Neutrophil (primary cell): Measurements from ENCODE around the gene NR6A1.

Source experiments
- H3K27ac ChIP-seq: fragments of 200-600 bp; sonication (generic); 2 replicates; pipeline ENCODE4 v1.5.1; 2016; ENCODE audit warnings: mild to moderate bottlenecking, moderate library complexity
- H3K27me3 ChIP-seq: fragments of 200-600 bp; sonication (generic); 2 replicates; pipeline ENCODE4 v1.6.0; 2016; ENCODE audit warnings: mild to moderate bottlenecking
- H3K36me3 ChIP-seq: fragments of 200-600 bp; sonication (generic); 2 replicates; pipeline ENCODE4 v1.5.1; 2017
- H3K4me1 ChIP-seq, 2 experiments: fragments of 200-600 bp in 1 of 2; sonication (generic) in 1 of 2; 1 replicate in 1 of 2; 2 replicates in 1 of 2; pipeline versions ENCODE4 v1.5.1 to v1.6.1; 2013 to 2016; ENCODE audit warnings: low read depth in 1 of 2, low read length in 1 of 2, mild to moderate bottlenecking in 1 of 2, moderate library complexity in 1 of 2; ENCODE audit not compliant: control insufficient read depth in 1 of 2, insufficient read depth in 1 of 2
- H3K4me3 ChIP-seq, 2 experiments: fragments of 200-600 bp in 1 of 2; sonication (generic) in 1 of 2; 1 replicate in 1 of 2; 2 replicates in 1 of 2; pipeline ENCODE4 v1.5.1; 2013 to 2016; ENCODE audit warnings: low read depth in 1 of 2, low read length in 1 of 2, mild to moderate bottlenecking in 1 of 2, moderate library complexity in 1 of 2
- H3K9me3 ChIP-seq: fragments of 200-600 bp; sonication (generic); 2 replicates; pipeline ENCODE4 v1.5.1; 2016
- TF ChIP-seq, protein P1 (sequence below): fragments of 200-600 bp; sonication (generic); IDR thresholded peaks from 2 replicates; pipeline ENCODE4 v1.5.1; 2016; ENCODE audit warnings: antibody characterized with exemption

Gene NR6A1

DNA sequence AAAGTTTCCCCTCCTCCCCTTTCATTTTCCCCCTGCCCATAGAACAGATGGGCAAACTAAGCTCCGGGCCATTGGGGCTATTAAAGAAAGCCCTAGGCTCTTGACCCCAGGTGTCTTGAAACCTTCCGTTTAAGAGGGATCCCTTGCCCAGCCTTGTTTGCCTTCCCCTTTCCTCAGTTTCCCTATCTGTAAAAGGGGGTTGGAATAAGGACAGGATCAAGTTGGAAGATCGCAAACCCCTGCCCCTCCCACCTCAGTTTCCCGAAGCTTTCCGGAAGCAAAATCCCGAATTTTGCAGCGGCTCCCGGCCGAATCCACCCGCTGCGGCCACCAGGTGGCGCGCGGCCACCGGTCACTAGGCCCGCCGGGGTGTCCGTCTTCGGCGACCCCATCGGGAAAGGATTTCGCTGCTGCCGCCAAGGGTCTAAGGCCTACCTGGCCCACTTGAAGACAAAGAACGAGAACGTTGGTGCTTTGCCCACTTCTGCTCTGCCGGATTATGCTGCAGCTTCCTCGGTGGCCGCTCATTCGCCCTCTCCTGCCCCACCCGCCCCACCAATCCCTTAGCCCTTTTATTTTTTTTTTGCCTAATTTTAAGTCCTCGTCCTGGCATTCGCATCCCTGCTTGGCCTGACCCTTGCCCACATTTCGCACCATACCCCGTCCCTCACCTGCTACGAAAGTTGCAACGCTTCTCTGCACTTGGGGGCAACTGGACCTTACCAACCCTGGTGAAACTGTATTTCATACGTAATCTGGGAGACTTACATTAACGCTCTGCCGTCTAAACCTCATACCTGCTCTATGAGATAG lies 962 bp upstream of the NR6A1 start:
- peak overlapping the region; percentile 94 for H3K27ac ChIP-seq
- peaks cover 65 to 69% of the 10 kb centered on the region in 2 experiments for H3K4me1 ChIP-seq

DNA sequence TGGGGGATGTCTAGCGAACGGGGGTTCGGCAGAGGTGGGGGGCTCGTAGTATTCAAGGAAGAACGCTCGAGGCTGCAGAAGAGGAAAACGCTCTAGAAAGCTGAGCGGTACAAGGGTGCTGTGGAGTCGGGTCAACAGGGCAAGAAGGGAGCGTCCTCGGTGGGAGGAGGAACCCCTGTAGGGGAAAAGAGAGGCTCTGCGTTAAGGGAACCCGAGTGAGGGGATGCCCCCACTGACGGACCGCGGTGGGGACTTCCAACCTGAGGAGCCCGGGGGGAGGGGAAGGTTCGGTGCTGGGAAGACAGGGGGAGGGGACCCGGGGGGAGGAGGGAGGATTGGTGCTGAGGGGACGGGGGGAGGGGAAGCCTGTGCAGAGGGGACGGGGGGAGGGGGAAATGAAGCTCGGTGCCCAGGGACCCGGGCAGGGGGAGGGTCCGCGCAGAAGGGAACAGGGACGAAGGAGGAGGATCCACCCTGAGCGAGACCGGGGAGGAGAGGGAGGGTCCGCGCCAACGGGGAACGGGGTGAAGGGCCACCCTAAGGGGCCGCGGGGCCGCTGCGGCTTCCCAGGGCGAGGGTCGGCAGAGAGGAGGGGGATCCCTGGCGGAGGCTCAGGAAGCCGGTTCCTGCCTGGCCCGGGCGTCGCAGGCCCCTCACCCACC lies 621 bp downstream of the NR6A1 start:
- H3K9me3 ChIP-seq, result no peaks in the 10 kb centered on the region
- H3K27ac ChIP-seq, result peak overlapping the region; percentile 94
- peak overlapping the region; percentile 83 to 96 for H3K4me3 ChIP-seq
- TF ChIP-seq, protein P1, sequence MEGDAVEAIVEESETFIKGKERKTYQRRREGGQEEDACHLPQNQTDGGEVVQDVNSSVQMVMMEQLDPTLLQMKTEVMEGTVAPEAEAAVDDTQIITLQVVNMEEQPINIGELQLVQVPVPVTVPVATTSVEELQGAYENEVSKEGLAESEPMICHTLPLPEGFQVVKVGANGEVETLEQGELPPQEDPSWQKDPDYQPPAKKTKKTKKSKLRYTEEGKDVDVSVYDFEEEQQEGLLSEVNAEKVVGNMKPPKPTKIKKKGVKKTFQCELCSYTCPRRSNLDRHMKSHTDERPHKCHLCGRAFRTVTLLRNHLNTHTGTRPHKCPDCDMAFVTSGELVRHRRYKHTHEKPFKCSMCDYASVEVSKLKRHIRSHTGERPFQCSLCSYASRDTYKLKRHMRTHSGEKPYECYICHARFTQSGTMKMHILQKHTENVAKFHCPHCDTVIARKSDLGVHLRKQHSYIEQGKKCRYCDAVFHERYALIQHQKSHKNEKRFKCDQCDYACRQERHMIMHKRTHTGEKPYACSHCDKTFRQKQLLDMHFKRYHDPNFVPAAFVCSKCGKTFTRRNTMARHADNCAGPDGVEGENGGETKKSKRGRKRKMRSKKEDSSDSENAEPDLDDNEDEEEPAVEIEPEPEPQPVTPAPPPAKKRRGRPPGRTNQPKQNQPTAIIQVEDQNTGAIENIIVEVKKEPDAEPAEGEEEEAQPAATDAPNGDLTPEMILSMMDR, result no peak
- H3K4me1 ChIP-seq, result peaks cover 63 to 68% of the 10 kb centered on the region in 2 experiments
- no peaks in the 10 kb centered on the region for H3K36me3 ChIP-seq
- H3K27me3 ChIP-seq, result peaks cover under 1% of the 10 kb centered on the region

More for the DNA sequence above, 962 bp upstream of the NR6A1 start:
- peak overlapping the region; percentile 83 to 96 for H3K4me3 ChIP-seq
- no peaks in the 10 kb centered on the region for H3K36me3 ChIP-seq
- TF ChIP-seq, protein P1, result peak; percentile 92
- H3K9me3 ChIP-seq, result no peaks in the 10 kb centered on the region
- peaks cover 16% of the 10 kb centered on the region for H3K27me3 ChIP-seq

DNA sequence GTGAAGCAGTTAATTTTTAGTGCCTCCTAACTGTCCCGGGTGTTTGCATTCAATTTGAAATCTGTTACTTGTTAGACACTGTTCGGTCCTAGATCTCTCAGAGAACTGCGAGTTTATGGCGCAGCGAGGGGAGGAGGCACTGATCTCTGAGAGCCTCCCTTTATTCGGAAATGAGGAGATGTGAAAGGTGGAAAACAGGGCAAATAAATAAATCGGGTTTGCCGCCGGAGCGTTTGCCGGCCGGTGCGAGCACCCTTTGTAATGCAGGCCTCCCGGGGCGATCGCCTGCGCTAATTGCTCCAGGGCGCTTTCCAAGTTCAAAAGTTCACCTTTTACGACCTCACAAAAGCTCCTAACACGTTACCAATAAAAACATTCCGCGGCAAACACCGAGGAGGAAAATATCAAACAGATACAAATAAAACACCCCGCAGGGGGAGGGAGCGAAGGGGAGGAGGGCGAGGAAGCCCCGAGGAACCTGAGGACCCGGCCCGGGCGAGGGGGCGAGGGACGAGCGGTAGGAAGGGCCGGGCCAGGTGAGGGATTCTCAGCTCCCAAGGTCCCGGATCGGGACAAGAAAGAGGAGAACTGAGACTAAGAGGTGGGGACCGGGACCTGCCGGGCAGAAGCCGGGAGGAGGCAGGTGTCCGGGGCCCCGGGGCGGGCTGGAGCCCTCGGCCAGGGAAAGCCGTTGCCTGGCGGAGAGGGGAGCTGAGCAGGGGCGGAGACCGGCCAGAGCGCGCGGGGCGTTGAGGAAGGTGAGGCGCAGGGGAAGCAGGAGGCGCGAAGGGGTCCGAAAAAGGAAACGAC lies 1.4 kb downstream of the NR6A1 start:
- H3K27me3 ChIP-seq, result no peaks in the 10 kb centered on the region
- H3K36me3 ChIP-seq, result no peaks in the 10 kb centered on the region
- peak overlapping the region; percentile 83 to 96 for H3K4me3 ChIP-seq
- peaks cover 62 to 66% of the 10 kb centered on the region in 2 experiments for H3K4me1 ChIP-seq
- peak overlapping the region; percentile 94 for H3K27ac ChIP-seq
- TF ChIP-seq, protein P1, result no peak
- no peaks in the 10 kb centered on the region for H3K9me3 ChIP-seq

DNA sequence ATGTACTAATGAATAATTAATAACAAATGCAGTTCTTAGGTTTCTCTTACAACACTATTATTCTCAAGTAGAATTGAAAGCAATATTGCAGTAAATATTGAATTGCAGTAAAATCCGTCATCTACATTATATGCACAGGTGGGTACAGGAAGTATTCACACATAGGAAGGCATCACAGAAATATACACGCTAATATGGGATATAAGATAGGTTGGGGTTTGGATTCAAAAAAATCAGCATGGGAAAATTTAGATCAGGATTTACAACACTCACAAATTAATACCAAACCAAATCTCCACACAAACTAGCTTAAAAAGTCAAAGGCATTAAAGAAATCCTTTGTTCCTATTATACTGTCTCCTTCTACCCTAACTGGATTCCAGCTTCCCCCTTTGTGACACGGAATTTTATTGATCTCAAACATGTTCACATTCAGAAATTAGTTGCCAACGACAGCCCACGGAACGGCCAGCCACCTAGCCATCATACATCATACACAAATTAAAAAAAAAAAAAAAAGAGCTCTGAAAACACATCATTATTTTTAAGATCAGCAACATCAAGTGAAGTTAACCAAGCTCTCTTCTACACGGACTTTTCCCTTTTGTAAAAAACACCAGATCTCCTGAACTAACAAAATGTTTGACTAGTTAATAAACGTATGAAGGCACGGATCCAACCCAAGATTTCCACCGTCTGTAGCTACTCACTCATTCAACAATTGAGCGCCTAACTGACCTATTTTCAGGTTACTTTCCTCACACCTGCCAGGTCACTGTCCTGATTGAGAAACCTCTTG lies 2.2 kb downstream of the NR6A1 start:
- H3K27ac ChIP-seq, result peak overlapping the region; percentile 94
- H3K27me3 ChIP-seq, result no peaks in the 10 kb centered on the region
- TF ChIP-seq, protein P1, result no peak
- peak overlapping the region; percentile 83 to 96 for H3K4me3 ChIP-seq
- no peaks in the 10 kb centered on the region for H3K36me3 ChIP-seq
- no peaks in the 10 kb centered on the region for H3K9me3 ChIP-seq
- peaks cover 60 to 61% of the 10 kb centered on the region in 2 experiments for H3K4me1 ChIP-seq

DNA sequence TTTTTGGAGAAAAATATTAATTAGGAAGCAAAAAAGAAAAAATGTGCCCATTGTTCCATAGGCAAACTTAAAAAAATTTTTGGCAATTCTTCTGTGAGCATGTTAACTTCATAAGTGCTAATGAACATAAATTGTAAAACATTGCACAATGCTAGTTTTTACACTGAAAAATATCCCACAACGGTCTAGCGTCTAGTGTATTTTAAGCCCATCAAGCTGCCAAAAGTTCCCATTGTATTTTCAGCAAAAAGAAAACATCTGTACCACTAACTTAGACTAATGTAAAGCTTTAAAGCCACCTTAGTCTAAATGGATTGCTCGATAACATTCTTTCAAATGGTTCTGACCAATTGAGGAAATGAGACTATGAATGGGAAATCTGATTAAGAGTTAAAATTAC lies 2.8 kb downstream of the NR6A1 start:
- no peaks in the 10 kb centered on the region for H3K9me3 ChIP-seq
- no peaks in the 10 kb centered on the region for H3K27me3 ChIP-seq
- TF ChIP-seq, protein P1, result no peak
- no peaks in the 10 kb centered on the region for H3K36me3 ChIP-seq
- no peak overlapping the region for H3K27ac ChIP-seq
- no peak overlapping the region for H3K4me3 ChIP-seq
- H3K4me1 ChIP-seq, result peaks cover 60 to 61% of the 10 kb centered on the region in 2 experiments
